RPMI7951 (cell line): ENCODE results near the gene GALNT9. TPM values are rescaled to one million over a fixed set of nuclear protein-coding genes. Genes with fewer than 3 reads are reported as not detected.

Source experiments
- total RNA-seq: library from RNA; depleted of rRNA; stranded (reverse); fragments of >200 nt; shearing (Covaris generic); gene quantifications from 2 replicates; pipeline ENCODE4 v1.2.3, GENCODE V29; 2014; rRNA removed

The GALNT9 gene
- total RNA-seq, 1 experiment from 2014 or later, result not detected

Other genes starting within 250 kb of the GALNT9 start
- gene DDX51, start 185.3 kb downstream of the GALNT9 start, total RNA-seq, result 3.0 and 4.5 TPM in 2 replicates
- 9.3 and 14.8 TPM in 2 replicates for gene NOC4L, start 185.1 kb downstream of the GALNT9 start, total RNA-seq
- gene FBRSL1, start 160.6 kb upstream of the GALNT9 start, total RNA-seq, result 1.2 and 2.3 TPM in 2 replicates